Heart left ventricle (tissue), 13 donors: ENCODE data around the gene ATP9B.

ENCODE experiments used
- CTCF ChIP-seq, 12 donors: fragments of 200-600 bp; sonication (generic) in 4 of 12; IDR thresholded peaks; one replicate each; pipeline versions ENCODE4 v1.5.0 to v1.8.0; 2018 to 2022; ENCODE audit warnings: antibody characterized with exemption in 12 of 12, mild to moderate bottlenecking in 5 of 12
- POLR2A ChIP-seq, 2 donors: fragments of 450-650 bp; IDR thresholded peaks; one replicate each; pipeline ENCODE4 v1.6.1; 2017; ENCODE audit warnings: antibody characterized with exemption in 2 of 2, mild to moderate bottlenecking in 2 of 2, moderate library complexity in 2 of 2
- donor health status: ischemic (EF 13 %, LVEDD 7.1; RV severe dilation, severe dysfunction).
- donor health status: DM: no; HTN: yes; CAD: no.
- donor health status: DM: no; HTN: no; CAD: no.
- donor health status: ischemic (EF 25% LVEDD 6.9; RV normal size, moderate dysfunction).
- donor health status: ischemic (EF 25% LVEDD 5.7; RV mildly dilated, moderate dysfunction).
- donor health status: ischemic (EF 35%, LVEDD 5.7; RV mildly dilated, moderate dysfunction).
- donor health status: nonischemic (EF 11% LVEDD 7.7; RV severe dilation, severe dysfunction).
- donor health status: DM: yes; HTN: yes; CAD: no.
- donor health status: PGD.
- donor health status: ischemic (EF 29% LVEDD 5.4; RV normal size, mild dysfunction).
- donor health status: nonischemic (EF 23%, LVEDD 6.1; RV moderate dilation, normal function).

- TF ChIP-seq POLR2A (IDR thresholded peaks at IDR 0.05) (no peak), CTCF (IDR thresholded peaks at IDR 0.05) (no peak)
These were observed 124.6 kb downstream of the ATP9B start for GRCh38 chr18:79193826-79194225.
